ENCODE measurements around the gene PRKAR1B.

The PRKAR1B gene

GRCh38 chr7:651032-651728 lies 75.9 kb downstream of the PRKAR1B start:
- peak; percentile 4 for DNase-seq (ENCODE audit: low read depth)
- H3K4me3 ChIP-seq (ENCODE audit: low read depth, low read length), result no peak overlapping the region
- no peak for TF ChIP-seq CTCF (conservative IDR thresholded peaks at IDR 0.05; ENCODE audit: low read depth, low read length)

GRCh38 chr7:650339-651031 lies 76.6 kb downstream of the PRKAR1B start:
- no peak for DNase-seq (ENCODE audit: low read depth)

GRCh38 chr7:646951-647350 lies 80.1 kb downstream of the PRKAR1B start:
- DNase-seq (ENCODE audit: low read depth), result no peak
- no peak overlapping the region for H3K4me3 ChIP-seq (ENCODE audit: low read depth, low read length)
- TF ChIP-seq CTCF (conservative IDR thresholded peaks at IDR 0.05; ENCODE audit: low read depth, low read length), result no peak

More at GRCh38 chr7:650339-651031, 76.6 kb downstream of the PRKAR1B start:
- no peak overlapping the region for H3K4me3 ChIP-seq (ENCODE audit: low read depth, low read length)
- TF ChIP-seq CTCF (conservative IDR thresholded peaks at IDR 0.05; ENCODE audit: low read depth, low read length), result no peak

- no peak for DNase-seq (ENCODE audit: low read depth)
- no peak for TF ChIP-seq CTCF (conservative IDR thresholded peaks at IDR 0.05; ENCODE audit: low read depth, low read length)
- no peak overlapping the region for H3K4me3 ChIP-seq (ENCODE audit: low read depth, low read length)
These were observed 80.6 kb downstream of the PRKAR1B start for GRCh38 chr7:646487-646886.

GRCh38 chr7:645606-646005 lies 81.5 kb downstream of the PRKAR1B start:
- no peak for DNase-seq (ENCODE audit: low read depth)
- no peak overlapping the region for H3K4me3 ChIP-seq (ENCODE audit: low read depth, low read length)
- no peak for TF ChIP-seq CTCF (conservative IDR thresholded peaks at IDR 0.05; ENCODE audit: low read depth, low read length)

GRCh38 chr7:644381-645305 lies 82.4 kb downstream of the PRKAR1B start:
- no peak for TF ChIP-seq CTCF (conservative IDR thresholded peaks at IDR 0.05; ENCODE audit: low read depth, low read length)
- no peak overlapping the region for H3K4me3 ChIP-seq (ENCODE audit: low read depth, low read length)
- DNase-seq (ENCODE audit: low read depth), result peak; percentile 4
